Measurements from ENCODE around the gene TEX26. TPM values are rescaled to one million over a fixed set of nuclear protein-coding genes. Genes with fewer than 3 reads are reported as not detected.
A peak's percentile ranks its signal among the peaks of the same experiment; 100 is the strongest.

Gene TEX26
- total RNA-seq, 1 experiment from 2014 or later = not detected

DNA sequence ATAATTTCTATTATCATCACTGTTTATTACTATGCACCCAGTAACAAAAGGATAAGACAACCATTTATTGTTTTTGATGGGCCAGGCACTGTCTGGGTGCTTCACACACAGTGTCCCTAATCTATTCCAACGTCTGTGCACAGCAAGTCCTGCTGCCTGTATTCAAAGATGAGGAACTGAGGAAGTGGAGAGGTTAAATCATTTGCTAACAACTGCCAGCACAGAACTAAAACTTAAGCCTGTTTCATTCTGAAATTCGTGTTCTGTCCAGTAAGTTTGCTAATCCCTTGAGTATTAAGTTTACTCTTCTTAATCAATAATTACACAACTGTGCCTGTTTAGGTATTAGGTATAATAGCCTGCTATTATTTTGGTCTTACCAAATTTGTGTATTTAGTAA is 41.9 kb downstream of the TEX26 start:
- DNase-seq (ENCODE audit: low read depth in 1 of 2, low spot score in 2 of 2) = no peak
- no peaks in the 10 kb centered on the region for H3K9me3 ChIP-seq (replicated peaks)
- H3K27me3 ChIP-seq (replicated peaks) = no peaks in the 10 kb centered on the region
- H3K4me1 ChIP-seq (replicated peaks) = peaks cover 35% of the 10 kb centered on the region
- H3K27ac ChIP-seq = no peak overlapping the region
- no peak overlapping the region for H3K4me3 ChIP-seq
- no peaks in the 10 kb centered on the region for H3K36me3 ChIP-seq

DNA sequence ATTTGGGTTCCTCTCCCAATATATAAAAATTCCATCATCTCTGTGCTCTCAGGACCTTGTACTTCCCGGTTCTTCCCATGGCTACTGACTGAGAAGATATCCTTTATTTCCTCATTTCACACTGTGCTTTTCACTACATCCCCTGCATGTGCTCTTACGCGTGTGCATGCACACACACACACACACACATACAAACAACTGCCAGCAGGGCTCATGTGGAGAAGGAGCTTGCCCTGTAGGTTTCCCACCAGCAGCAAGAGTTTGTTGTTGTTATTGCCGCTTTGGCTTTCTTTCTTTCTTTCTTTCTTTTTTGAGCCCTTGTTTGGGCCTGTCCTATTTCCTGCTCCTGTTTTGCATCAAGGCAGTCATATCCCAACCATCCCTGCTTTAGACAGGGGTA is 43.6 kb downstream of the TEX26 start:
- Histone ChIP-seq H3K9me3 (replicated peaks) (no peaks in the 10 kb centered on the region), H3K4me3 (no peak overlapping the region), H3K36me3 (no peaks in the 10 kb centered on the region), H3K27me3 (replicated peaks) (no peaks in the 10 kb centered on the region), H3K27ac (no peak overlapping the region), H3K4me1 (replicated peaks) (peaks cover 35% of the 10 kb centered on the region)
- DNase-seq (ENCODE audit: low read depth in 1 of 2, low spot score in 2 of 2) = no peak

DNA sequence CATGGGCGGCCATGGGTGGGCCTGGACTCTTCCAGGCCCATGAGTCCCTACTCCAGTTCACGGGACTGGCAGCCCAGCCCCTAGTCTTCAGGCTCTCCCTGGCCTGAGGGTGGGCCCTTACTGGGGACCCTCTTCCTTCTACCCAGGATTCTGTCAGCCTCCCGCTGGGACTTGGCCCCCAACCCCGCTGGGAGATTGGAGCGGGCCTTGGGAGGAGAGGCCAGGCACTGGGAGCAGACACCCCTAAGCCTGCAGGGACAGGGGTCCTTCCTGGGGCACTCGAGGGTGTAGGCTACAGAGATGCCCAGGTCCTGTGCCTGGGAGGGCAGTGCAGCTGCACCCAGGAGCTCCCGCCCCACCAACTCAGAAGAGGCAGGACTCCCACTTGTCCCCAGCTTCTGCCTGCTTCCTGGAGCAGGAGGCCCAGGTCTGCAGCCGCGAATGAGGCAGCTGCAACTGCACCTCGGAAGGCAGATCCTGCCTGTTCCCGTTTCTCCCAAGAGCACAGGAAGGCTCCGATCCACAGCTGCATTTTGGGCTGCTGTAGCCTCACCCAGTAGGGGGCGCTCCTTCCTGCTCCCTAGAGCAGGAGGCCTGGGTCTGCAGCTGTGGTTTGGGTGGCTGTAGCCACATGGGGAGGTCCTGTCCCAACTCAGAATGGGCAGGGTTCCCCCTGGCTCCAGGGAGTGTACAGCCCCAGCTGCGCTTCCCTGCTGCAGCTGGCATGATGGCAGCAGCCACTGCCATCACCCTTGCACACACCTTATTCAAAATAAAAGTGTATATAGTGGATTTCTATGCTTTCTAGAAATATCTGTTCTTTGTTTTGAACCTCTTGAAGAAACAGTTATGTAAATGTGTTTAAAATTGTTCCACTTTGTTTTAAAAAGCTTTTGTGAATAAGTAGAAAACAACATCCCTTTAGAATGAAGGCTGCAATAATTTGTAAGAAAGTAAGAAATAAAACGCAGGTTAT is 46.8 kb downstream of the TEX26 start:
- Histone ChIP-seq H3K4me3 (no peak overlapping the region), H3K9me3 (replicated peaks) (no peaks in the 10 kb centered on the region)
- no peak for DNase-seq (ENCODE audit: low read depth in 1 of 2, low spot score in 2 of 2)

DNA sequence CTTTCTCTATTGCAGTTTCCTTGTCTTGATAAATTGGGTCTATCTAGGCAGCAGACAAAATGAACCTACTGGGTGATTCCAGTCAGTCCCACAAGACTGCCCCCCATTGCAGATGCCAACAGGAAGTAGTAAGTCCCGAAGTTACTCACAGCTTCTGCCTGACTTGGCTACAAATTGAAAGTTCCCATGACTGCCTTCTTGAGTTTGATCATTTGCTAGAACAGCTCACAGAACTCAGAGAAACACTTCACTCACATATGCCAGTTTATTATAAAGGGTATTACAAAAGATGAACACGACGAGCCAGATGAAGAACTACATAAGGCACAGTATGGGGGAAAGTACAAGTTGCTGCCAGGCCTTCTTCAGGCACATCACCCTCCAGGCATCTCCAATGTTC is 50.0 kb downstream of the TEX26 start:
- Histone ChIP-seq H3K27ac (no peak overlapping the region), H3K27me3 (replicated peaks) (no peaks in the 10 kb centered on the region), H3K36me3 (no peaks in the 10 kb centered on the region), H3K4me3 (no peak overlapping the region), H3K4me1 (replicated peaks) (peaks cover 33% of the 10 kb centered on the region), H3K9me3 (replicated peaks) (no peaks in the 10 kb centered on the region)
- DNase-seq (ENCODE audit: low read depth in 1 of 2, low spot score in 2 of 2) = no peak

More for the DNA sequence above, 46.8 kb downstream of the TEX26 start:
- peak overlapping the region; percentile 54; the same call in 1 of the 2 replicates for H3K27ac ChIP-seq
- no peaks in the 10 kb centered on the region for H3K36me3 ChIP-seq
- peaks cover 32% of the 10 kb centered on the region for H3K4me1 ChIP-seq (replicated peaks)
- H3K27me3 ChIP-seq (replicated peaks) = no peaks in the 10 kb centered on the region

DNA sequence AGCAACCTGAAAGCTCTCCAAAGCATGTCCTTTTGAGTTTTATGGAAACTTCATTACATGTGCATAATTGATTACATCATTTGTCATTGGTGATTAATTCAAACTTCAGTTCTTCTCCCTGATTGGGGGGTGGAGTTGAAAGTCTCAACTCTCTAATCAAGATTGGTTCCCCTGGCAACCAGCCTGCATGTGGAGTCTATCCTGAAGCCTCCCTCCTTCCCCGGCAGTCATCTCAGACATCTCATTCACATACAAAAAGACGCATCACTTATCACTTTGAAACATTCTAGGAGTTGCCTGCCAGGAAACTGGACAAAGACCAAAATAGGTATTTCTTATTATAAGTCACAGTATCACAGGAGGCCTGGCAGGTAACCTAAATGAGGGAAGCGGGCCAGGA is 50.5 kb downstream of the TEX26 start:
- Histone ChIP-seq H3K36me3 (no peaks in the 10 kb centered on the region), H3K4me3 (no peak overlapping the region), H3K4me1 (replicated peaks) (peaks cover 31% of the 10 kb centered on the region), H3K27me3 (replicated peaks) (no peaks in the 10 kb centered on the region), H3K27ac (no peak overlapping the region), H3K9me3 (replicated peaks) (no peaks in the 10 kb centered on the region)
- DNase-seq (ENCODE audit: low read depth in 1 of 2, low spot score in 2 of 2) = no peak

DNA sequence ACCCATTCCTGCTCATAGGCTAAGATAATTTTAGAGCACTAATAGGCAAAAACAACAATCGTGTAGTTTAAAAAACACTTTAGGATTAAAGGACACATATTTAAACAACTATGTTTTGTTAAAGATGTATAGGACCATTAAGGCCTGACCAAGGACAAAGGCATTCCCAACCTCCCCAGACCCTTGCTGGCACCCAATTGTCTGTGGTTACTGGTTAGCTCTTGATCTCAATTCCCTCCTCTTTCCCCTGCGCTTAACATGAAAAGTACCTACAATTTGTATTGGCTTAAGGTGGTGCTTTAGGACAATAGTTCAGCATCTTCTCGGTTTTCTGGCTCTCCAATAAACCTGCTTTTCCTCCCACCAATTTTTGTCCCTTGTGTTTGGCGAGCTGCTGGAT is 51.0 kb downstream of the TEX26 start:
- DNase-seq (ENCODE audit: low read depth in 1 of 2, low spot score in 2 of 2) = no peak
- Histone ChIP-seq H3K27me3 (replicated peaks) (no peaks in the 10 kb centered on the region), H3K4me3 (no peak overlapping the region), H3K27ac (peak overlapping the region; percentile 22; the same call in 1 of the 2 replicates), H3K9me3 (replicated peaks) (no peaks in the 10 kb centered on the region), H3K36me3 (no peaks in the 10 kb centered on the region), H3K4me1 (replicated peaks) (peaks cover 27% of the 10 kb centered on the region)

DNA sequence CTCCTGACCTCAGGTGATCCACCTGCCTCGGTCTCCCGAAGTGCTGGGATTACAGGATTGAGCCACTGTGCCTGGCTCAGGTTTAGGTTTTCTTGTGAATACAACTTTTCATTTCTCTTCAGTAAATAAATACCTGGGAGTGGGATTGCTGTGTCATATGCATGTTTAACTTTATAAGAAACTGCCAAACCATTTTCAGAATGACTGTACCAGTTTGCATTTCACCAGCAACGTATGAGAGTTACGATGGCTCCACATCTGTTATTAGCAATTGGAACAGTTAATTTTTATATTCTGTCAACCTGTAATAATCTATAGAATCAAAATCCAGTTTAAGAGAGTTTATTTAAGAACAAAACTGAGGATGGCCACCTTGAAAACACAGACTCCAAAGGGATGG is 52.2 kb downstream of the TEX26 start:
- DNase-seq (ENCODE audit: low read depth in 1 of 2, low spot score in 2 of 2) = no peak
- Histone ChIP-seq H3K27ac (no peak overlapping the region), H3K4me1 (replicated peaks) (peaks cover 20% of the 10 kb centered on the region), H3K27me3 (replicated peaks) (no peaks in the 10 kb centered on the region), H3K4me3 (no peak overlapping the region), H3K36me3 (no peaks in the 10 kb centered on the region), H3K9me3 (replicated peaks) (no peaks in the 10 kb centered on the region)

DNA sequence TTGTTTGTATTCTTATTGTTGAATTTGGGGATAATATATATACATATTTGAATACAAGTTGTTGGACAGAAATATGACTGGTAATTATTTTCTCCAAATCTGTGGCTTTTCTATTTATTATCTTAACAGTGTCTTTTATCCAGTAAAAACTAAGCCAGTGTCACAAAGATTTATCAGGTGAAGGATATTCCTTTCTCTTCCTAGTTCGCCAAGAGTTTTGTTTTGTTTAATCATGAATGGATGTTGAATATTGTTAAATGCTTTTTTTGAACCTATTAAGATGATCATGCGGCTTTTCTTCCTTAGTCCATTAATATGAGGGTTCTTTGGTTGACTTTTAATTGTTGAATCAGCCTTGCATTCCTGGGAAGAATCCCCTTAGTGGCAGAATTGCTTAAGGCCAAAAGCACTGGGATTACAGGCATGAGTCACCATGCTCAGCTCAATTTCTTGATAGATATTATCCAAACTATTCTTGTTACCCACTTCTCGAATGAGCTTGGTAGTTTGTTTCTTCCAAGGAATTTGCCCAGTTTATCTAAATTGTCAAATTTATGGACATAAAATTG is 53.3 kb downstream of the TEX26 start:
- Histone ChIP-seq H3K27me3 (replicated peaks) (no peaks in the 10 kb centered on the region), H3K4me3 (no peak overlapping the region), H3K4me1 (replicated peaks) (peaks cover 20% of the 10 kb centered on the region), H3K27ac (no peak overlapping the region), H3K9me3 (replicated peaks) (no peaks in the 10 kb centered on the region), H3K36me3 (no peaks in the 10 kb centered on the region)
- DNase-seq (ENCODE audit: low read depth in 1 of 2, low spot score in 2 of 2) = peak in 1 of 2 experiments; percentile 24

DNA sequence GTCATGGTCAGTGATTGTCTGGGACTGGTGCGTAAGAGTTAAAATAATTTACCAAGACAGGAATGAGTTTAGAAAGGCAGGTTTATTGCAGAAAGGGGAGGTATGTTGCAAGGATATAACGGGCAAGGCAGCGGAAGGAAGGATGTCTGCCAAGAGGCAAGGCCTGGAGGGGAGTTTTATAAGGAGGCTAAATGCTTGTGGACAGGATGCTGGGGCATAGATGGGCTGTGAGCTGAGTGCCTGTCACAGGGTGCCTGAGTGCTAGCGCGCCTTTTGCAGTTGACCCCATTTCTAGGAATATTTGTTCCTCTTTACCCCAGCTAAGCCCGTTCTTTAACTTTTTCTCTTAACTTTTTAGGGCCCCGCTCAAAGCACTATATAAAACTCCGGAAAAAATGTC is 58.7 kb downstream of the TEX26 start:
- H3K4me3 ChIP-seq = no peak overlapping the region
- H3K27me3 ChIP-seq (replicated peaks) = no peaks in the 10 kb centered on the region
- H3K4me1 ChIP-seq (replicated peaks) = peaks cover 1% of the 10 kb centered on the region
- DNase-seq (ENCODE audit: low read depth in 1 of 2, low spot score in 2 of 2) = no peak
- H3K27ac ChIP-seq = no peak overlapping the region
- no peaks in the 10 kb centered on the region for H3K36me3 ChIP-seq
- no peaks in the 10 kb centered on the region for H3K9me3 ChIP-seq (replicated peaks)

DNA sequence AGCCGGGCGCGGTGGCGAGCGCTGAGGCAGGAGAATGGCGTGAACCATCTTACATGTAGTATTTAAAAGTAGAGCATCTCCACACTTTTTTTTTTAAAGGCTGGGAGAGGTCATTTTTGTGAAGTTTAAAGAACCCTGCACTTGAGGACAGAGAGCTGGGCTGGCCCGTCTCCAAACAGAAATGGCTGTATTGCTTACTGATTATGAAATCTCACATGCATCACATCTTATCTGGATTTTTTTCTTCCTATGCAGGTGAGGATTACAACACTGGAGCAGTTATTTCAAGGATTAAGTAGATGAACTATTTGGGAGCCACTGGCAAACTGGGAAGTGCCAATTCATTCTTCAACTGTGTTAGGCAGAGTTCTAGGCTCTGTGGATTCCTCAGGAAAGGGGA is 59.5 kb downstream of the TEX26 start:
- H3K4me3 ChIP-seq = no peak overlapping the region
- H3K27me3 ChIP-seq (replicated peaks) = no peaks in the 10 kb centered on the region
- no peaks in the 10 kb centered on the region for H3K4me1 ChIP-seq (replicated peaks)
- H3K9me3 ChIP-seq (replicated peaks) = no peaks in the 10 kb centered on the region
- DNase-seq (ENCODE audit: low read depth in 1 of 2, low spot score in 2 of 2) = no peak
- H3K27ac ChIP-seq = no peak overlapping the region
- no peaks in the 10 kb centered on the region for H3K36me3 ChIP-seq

DNA sequence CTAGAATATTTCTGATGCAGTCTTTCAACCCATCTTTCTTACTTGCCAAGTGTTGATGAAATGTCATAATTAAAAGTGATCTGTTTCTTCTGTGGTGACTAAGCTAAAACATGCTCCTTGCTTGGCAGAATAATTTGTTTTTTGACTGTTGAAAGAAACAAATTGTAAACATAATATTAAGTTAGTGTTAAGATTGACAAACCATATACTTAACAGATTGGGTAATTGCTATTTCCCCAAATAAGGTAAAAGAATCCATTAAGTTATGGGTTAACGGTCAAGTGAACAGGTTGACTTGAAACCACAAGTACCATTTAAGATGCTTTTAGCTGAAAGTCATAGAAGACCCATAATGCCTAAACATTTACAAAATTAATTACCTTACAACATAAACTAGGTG is 62.9 kb downstream of the TEX26 start:
- H3K9me3 ChIP-seq (replicated peaks) = no peaks in the 10 kb centered on the region
- H3K4me3 ChIP-seq = no peak overlapping the region
- no peak for DNase-seq (ENCODE audit: low read depth in 1 of 2, low spot score in 2 of 2)
- no peaks in the 10 kb centered on the region for H3K36me3 ChIP-seq
- H3K27me3 ChIP-seq (replicated peaks) = no peaks in the 10 kb centered on the region
- H3K27ac ChIP-seq = no peak overlapping the region
- 0 out of 2 replicates have a peak, but pooled peaks cover 4% of the 10 kb centered on the region for H3K4me1 ChIP-seq (replicated peaks)

DNA sequence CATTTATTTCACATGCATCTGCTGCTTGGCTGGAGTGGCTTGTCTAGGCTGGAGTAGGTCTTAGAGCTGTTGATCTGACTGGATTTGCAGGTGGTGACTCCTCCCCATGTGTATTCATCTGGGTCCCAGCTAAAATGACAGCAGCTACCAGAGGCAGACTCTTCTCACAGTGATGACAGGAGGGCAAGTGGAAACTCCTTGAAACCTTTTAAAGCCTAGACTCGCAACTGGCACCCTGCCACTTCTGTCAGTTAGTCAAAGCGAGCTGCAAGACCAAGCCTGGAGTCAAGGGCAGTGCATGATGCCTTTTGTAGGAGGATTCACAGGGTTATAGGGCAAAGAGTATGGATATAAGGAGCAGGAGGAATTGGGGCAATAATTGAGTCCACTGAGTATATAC is 65.2 kb downstream of the TEX26 start:
- peaks cover 7% of the 10 kb centered on the region; the same call in 1 of the 2 replicates for H3K4me1 ChIP-seq (replicated peaks)
- no peak overlapping the region for H3K4me3 ChIP-seq
- H3K9me3 ChIP-seq (replicated peaks) = no peaks in the 10 kb centered on the region
- DNase-seq (ENCODE audit: low read depth in 1 of 2, low spot score in 2 of 2) = no peak
- H3K36me3 ChIP-seq = no peaks in the 10 kb centered on the region
- H3K27ac ChIP-seq = no peak overlapping the region
- no peaks in the 10 kb centered on the region for H3K27me3 ChIP-seq (replicated peaks)

DNA sequence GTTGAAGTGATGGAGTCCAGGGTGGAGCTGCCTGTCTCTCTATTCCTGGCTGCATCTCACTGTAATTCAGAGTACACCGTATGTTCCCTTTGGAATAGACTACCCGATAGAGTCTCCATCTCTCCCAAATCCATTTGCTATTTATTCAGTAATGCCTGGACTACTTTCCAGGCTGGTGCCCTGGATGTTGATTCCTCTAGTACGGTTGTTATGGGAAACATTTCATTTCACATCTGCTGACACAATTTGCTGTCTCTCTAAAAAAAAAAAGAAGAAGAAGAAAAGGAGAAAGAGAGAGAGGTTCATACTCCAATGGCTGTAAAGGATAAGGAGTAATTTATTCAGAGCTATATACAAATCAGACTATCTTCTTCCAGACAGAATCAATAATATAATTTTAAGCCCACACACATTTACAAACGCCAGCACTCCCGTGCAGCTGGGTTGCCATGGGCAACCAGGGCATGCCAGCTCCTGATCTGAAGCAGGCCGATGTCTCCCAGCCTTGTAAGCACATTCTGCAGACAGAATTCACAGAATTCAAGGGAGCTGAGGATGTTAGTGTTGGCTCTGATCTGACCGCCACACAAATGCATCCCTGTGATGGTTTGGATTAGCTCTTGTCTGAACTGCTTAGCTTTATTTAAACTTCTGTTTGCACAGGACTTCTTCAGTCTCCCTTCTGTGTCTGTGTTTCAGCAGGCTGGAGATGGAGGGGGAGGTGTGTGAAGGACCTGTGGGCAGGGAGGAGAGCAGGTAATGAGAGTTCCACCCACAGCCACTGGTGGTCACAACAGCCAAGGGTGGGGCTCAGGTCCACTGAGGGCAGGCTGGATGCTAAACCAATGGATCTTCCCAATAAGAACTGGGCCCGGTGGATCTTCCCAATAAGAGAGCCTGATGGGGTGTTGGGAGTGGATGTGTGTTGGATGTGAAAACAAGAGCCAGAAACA is 66.0 kb downstream of the TEX26 start:
- Histone ChIP-seq H3K36me3 (no peaks in the 10 kb centered on the region), H3K9me3 (replicated peaks) (no peaks in the 10 kb centered on the region), H3K27ac (no peak overlapping the region), H3K27me3 (replicated peaks) (no peaks in the 10 kb centered on the region), H3K4me1 (replicated peaks) (peaks cover 7% of the 10 kb centered on the region; the same call in 1 of the 2 replicates), H3K4me3 (no peak overlapping the region)
- no peak for DNase-seq (ENCODE audit: low read depth in 1 of 2, low spot score in 2 of 2)

Data from SJSA1 (cell line).